Measurements from ENCODE around the gene IRF2BPL. TPM values are rescaled to one million over a fixed set of nuclear protein-coding genes. Genes with fewer than 3 reads are reported as not detected.
A peak's percentile ranks its signal among the peaks of the same experiment; 100 is the strongest.

Gene IRF2BPL
- total and polyA plus RNA-seq, 2 of the 8 experiments (the other 6 are each of a cell fraction or from before 2014, with no cell fraction given): 18.8 to 57.0 TPM

- ChIA-PET CTCF (ENCODE audit: partially characterized antibody) (interaction anchor here (0.9 to 15.7 kb wide), 14 partner anchors 10 to 172 kb away, joined by 3 to 241 read pairs (median 6); no protein-coding TSS in a partner anchor), POLR2A (ENCODE audit: partially characterized antibody) (interaction anchor here (0.6 to 2.4 kb wide), 4 partner anchors 9 to 87 kb away, joined by 3 to 7 read pairs (median 4); no protein-coding TSS in a partner anchor)
- peak overlapping the region; percentile 99 for H2BK15ac ChIP-seq (ENCODE audit: low read length)
- peak overlapping the region; percentile 87 for H2BK120ac ChIP-seq (replicated peaks; ENCODE audit: low read depth, low read length)
- H2AFZ ChIP-seq (ENCODE audit: low read length): no peak overlapping the region
- no peak overlapping the region for H4K5ac ChIP-seq (ENCODE audit: insufficient read length, low read depth, low read length)
- no peak overlapping the region for H3K9ac ChIP-seq (replicated peaks in 1 of 4; ENCODE audit: extremely low read depth in 1 of 4, low read depth in 3 of 4, low read length in 3 of 4)
- H2BK20ac ChIP-seq (ENCODE audit: low read length): peak overlapping the region; percentile 93
- peaks cover 3% of the 10 kb centered on the region; the same call in 1 of the 2 replicates for H3K23me2 ChIP-seq (ENCODE audit: low read depth, low read length)
- peak overlapping the region; percentile 80 for H3K4ac ChIP-seq (replicated peaks; ENCODE audit: insufficient read length, low read depth, low read length)
- no peak overlapping the region for H3K23ac ChIP-seq (ENCODE audit: insufficient read length)
- peak overlapping the region; percentile 99 for H2BK12ac ChIP-seq (ENCODE audit: low read depth, low read length)
- FAIRE-seq (no peak), DNase-seq (ENCODE audit: low read depth in 1 of 2, low spot score in 2 of 2) (no peak)
- no peak overlapping the region for H3K14ac ChIP-seq (ENCODE audit: insufficient read length)
- peak overlapping the region; percentile 85; the same call in 1 of the 2 replicates for H2AK5ac ChIP-seq (ENCODE audit: low read depth, low read length)
- H3K79me1 ChIP-seq (ENCODE audit: low read depth, low read length): no peaks in the 10 kb centered on the region
- no peak for TF ChIP-seq FOSL1 (IDR thresholded peaks at IDR 0.05; ENCODE audit: insufficient read depth, low read depth, low read length)
- no peaks in the 10 kb centered on the region for H4K20me1 ChIP-seq (replicated peaks in 1 of 2; ENCODE audit: control insufficient read depth in 1 of 2, insufficient read depth in 2 of 2, low read length in 2 of 2)
- H3K18ac ChIP-seq (ENCODE audit: extremely low read depth, low read length): peak overlapping the region; percentile 42
- WGBS, 2 experiments (ENCODE audit: extremely low coverage in 1 of 2, insufficient coverage in 1 of 2, insufficient read length in 1 of 2, insufficient replicate concordance in 2 of 2, low coverage in 1 of 2, low lambda C conversion rate in 2 of 2, missing lambda C conversion rate in 1 of 2): 93% methylated on average over 8 of the region's 8 CpGs; no CpG with 5 or more reads in 1 of the 2 experiments
- H4K8ac ChIP-seq (ENCODE audit: extremely low read depth, insufficient read depth, low read length): no peak overlapping the region
- peaks cover 19 to 49% (median 26%) of the 10 kb centered on the region in 4 experiments; a peak in 6 of 7 replicates for H3K4me1 ChIP-seq (replicated peaks in 1 of 4; ENCODE audit: control insufficient read depth in 3 of 4, insufficient read depth in 4 of 4, low read length in 3 of 4)
- no peaks in the 10 kb centered on the region for H3K9me3 ChIP-seq (ENCODE audit: insufficient read depth in 2 of 2, low read depth in 1 of 2, low read length in 1 of 2)
- no peak overlapping the region for H3K27ac ChIP-seq (ENCODE audit: low read depth, low read length)
- H3K27me3 ChIP-seq (replicated peaks in 1 of 4; ENCODE audit: control insufficient read depth in 3 of 4, extremely low read depth in 1 of 4, insufficient read depth in 3 of 4, low read length in 3 of 4): no peaks in the 10 kb centered on the region
- no peaks in the 10 kb centered on the region for H3K36me3 ChIP-seq (ENCODE audit: control insufficient read depth in 2 of 4, insufficient read depth in 4 of 4, low read length in 3 of 4)
- H3K4me2 ChIP-seq (ENCODE audit: insufficient read depth in 1 of 2, low read depth in 2 of 2, low read length in 2 of 2): peak overlapping the region in 1 of 2 experiments; percentile 11; a peak in 2 of 4 replicates
- no peak overlapping the region for H3K56ac ChIP-seq (replicated peaks; ENCODE audit: insufficient read length, low read depth, low read length)
- H3K79me2 ChIP-seq (ENCODE audit: control insufficient read depth in 1 of 2, insufficient read depth in 2 of 2, low read length in 2 of 2): no peaks in the 10 kb centered on the region
- H4K91ac ChIP-seq (replicated peaks; ENCODE audit: insufficient read length, low read length): peak overlapping the region; percentile 93
- H2BK5ac ChIP-seq (ENCODE audit: low read depth, low read length): peak overlapping the region; percentile 81; the same call in 1 of the 2 replicates
- no peak overlapping the region for H3K4me3 ChIP-seq (ENCODE audit: extremely low read depth in 1 of 4, insufficient read depth in 2 of 4, low read depth in 3 of 4, low read length in 4 of 4)
Observed at GRCh38 chr14:77043984-77044485, 15.5 kb upstream of the IRF2BPL start.
